Midbrain (tissue), 1 donor: ENCODE measurements around the gene SLC25A12.
"Not testable (repeated sequence)": the region's sequence is repeated elsewhere in the genome, so short reads cannot be mapped to it uniquely, and the experiment has no call there.

Source experiments
- DNase-seq: peaks from one replicate; lab custom pipeline; 2025; lab: John Stamatoyannopoulos, UW

Gene SLC25A12

DNA sequence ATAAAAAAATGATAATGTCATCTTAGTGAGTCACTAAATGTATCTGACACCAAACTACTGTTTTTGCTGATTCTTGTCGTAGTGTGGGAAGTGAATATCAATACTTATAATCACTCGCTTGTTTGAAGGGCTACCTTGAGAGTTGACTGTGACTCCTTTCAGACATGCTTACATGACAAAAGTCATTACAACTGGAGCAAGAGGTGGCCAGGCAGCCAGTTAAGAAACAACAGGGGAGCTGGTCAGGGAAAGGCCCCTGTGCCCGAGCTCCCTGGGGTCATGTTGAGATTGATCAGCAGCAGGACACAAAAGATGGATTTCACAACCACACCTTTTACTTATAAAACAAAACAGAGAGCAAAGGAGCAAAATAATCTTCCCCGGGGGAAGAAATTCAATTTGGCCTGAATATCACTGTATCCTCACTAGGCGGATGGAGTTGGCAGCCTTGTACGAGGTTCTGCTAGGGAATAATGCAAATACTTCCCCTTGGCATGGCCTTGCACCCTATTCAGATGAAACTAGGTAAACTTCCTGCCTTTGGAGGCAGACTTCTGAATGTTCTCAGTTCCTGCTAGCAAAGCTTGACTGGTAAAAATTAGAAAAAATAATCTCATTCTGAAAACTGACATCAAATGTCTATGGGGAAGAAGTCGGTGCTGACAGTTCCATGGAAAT lies 105.6 kb downstream of the SLC25A12 start:
- no peak for DNase-seq

DNA sequence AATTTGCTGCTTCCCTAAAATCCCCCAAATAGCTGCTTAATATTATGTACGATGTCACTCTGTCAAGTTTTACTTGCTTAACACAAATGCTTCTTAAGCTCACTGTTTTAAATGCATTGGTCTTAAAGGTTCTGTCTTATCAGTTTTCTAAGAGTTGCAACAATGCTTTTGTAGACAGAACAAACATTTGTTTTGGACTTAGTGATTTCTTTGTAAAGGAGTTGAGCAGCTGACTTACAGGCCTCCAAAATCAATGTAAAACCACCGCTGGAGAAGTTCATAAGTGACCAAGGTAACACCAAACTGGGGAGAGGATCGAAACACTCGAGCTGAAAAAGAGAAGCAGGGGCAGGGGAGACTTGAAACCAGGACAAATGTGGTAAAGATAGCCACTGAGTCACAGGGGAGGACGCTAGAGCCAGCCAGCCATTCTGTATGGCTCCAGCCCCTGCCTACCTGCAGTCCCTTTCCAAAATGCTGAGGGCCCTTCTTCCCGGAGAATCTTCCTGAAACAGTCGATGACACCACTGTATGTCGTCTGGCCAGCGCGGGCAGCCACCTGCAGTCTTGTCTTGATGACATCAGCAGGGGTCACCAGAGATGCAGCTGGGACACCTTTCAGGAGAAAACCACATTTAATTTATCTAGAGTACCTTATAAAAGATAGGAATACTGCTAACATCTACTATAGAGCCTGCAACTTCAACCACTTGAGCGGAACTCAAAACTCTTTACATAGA lies 106.5 kb downstream of the SLC25A12 start:
- no peak for DNase-seq

- no peak for DNase-seq
Measured at GRCh38 chr2:171785450-171785849, 108.6 kb downstream of the SLC25A12 start.

DNA sequence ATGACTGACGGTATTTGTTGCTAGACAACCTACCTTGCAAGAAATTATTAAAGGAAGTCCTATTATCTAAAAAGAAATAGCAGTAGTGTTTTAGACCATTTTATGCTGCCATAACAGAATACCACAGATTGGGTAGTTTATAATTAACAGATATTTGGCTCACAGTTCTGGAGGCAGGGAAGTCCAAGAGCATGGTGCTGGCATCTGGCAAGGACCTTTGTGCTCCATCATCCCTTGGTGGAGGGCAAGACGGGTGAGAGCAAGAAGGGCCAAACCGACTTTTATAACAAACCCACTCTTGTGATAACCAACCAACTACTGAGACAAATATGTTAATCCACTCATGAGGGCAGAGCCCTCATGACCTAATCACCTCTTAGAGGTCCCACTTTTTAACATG lies 115.5 kb downstream of the SLC25A12 start:
- DNase-seq, result no peak

DNA sequence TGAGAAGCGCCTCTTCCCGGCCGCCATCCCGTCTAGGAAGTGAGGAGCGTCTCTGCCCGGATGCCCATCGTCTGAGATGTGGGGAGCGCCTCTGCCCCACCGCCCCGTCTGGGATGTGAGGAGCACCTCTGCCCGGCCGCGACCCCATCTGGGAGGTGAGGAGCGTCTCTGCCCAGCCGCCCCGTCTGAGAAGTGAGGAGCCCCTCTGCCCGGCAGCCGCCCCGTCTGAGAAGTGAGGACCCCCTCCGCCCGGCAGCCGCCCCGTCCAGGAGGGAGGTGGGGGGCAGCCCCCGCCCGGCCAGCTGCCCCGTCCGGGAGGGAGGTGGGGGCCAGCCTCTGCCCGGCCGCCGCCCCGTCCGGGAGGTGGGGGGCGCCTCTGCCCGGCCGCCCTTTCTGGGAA lies 119.5 kb downstream of the SLC25A12 start:
- not testable (repeated sequence) for DNase-seq

DNA sequence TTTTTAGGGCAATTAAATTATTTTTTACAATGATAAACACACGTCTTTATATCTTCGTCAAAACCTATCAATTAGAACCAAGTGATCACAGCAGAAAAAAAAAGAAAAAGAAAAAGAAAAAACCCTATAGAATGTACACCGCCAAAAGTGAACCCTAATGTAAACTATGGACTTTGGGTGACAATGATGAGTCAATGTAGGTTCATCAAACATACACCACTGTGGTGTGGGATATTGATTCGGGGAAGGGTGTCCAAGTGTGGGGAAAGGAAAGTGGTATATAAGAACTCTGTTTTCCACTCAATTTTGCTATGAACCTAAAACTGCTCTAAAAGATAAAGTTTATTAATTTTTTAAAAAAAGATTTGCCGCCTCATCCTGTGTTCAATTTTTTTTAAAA lies 121.7 kb downstream of the SLC25A12 start:
- DNase-seq, result no peak

DNA sequence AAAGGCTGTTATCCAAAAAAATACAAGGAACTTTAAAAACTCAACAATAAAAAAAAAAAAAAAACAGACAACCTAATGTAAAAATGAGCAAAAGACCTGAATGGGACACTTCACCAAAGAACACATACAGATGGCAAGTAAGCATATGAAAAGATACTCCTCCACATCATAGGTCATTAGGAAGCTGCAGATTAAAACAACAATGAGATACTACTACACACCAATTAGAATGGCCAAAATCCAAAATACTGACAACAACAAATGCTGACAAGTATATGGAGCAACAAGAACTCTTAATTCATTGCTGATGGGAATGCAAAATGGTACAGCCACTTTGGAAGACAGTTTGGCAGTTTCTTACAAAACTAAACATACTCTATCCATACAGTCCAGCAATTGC lies 122.6 kb downstream of the SLC25A12 start:
- no peak for DNase-seq

GRCh38 chr2:171763602-171764001 lies 130.4 kb downstream of the SLC25A12 start:
- no peak for DNase-seq

- no peak for DNase-seq
Measured at GRCh38 chr2:171762879-171763573, 131.0 kb downstream of the SLC25A12 start.

- DNase-seq, result not testable (repeated sequence)
Measured at GRCh38 chr2:171761176-171761575, 132.9 kb downstream of the SLC25A12 start.

GRCh38 chr2:171758762-171759161 lies 135.3 kb downstream of the SLC25A12 start:
- DNase-seq, result not testable (repeated sequence)

- no peak for DNase-seq
Measured at GRCh38 chr2:171754254-171754939, 139.6 kb downstream of the SLC25A12 start.

DNA sequence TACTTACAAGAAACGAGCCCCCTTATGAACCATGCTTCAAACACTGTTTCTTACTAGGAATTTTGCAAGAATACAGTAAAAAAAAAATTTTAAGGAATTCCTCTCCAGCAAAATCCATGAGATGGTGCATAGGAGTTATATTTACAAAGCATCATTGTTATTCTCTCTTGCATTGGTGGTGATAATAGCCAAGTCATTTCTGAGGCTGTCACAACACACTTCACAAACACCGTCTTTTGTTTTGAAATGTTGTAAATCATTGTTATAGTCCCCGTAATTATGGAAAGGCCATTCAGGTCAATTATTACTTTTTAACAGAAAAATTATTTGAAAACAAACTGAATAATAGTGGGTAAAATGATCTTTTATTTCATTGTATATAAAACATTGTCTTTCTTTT lies 146.7 kb downstream of the SLC25A12 start:
- no peak for DNase-seq

- DNase-seq, result no peak
Measured at GRCh38 chr2:171745806-171746205, 148.2 kb downstream of the SLC25A12 start.

DNA sequence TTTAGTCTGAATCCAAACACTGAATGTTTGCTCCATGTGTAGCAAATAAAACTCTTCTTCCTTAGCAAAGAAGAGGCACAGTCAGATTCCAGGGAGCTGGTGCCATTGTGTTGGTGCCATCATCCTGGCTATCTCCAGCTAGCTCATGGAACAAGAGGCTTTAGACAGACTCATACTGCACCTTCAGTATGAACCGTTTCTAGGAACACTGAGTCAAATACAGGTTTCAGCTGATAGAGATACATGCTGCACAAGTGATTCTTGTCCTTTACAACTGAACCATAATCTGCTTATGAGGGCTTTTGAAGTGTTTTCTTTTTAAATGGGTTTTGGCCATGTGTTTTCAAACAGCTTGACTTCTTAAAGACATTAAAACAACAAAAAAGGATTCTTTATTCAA lies 148.9 kb downstream of the SLC25A12 start:
- no peak for DNase-seq

GRCh38 chr2:171742760-171743159 lies 151.3 kb downstream of the SLC25A12 start:
- DNase-seq, result no peak

- DNase-seq, result no peak
Measured at GRCh38 chr2:171741189-171741588, 152.9 kb downstream of the SLC25A12 start.

DNA sequence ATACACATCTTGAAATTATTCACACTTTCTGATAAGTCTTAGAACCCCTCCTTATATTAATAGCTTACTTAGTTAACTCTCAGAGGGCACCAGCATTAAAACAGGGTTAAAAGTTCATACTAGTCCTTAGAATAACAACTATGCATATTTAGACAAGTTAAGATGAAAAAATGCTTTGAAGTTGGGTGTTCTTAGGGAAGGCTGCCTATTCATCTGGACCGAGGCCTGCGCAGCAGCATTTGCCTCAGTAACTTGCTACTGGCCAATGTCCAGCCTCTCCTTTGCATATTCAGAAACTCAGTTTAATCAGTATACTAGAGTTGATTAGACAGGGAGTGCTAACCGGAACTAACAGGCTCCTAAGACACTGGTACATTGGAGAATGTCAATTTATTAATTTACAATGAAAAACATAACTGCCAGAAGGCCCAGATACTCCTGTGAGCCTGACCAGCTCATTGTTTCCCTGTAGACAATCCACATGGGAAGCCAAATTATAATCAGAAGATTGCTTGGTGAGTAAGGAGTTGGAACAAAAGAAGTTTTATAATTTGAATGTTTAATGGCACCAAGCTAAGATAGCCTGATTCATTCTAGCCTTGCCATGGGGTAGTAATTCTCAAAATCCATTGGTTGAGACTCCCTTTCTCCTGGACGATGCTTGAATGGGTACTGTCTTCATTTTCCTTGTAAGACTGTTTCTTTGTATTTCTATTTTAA lies 157.9 kb downstream of the SLC25A12 start:
- no peak for DNase-seq
